Pons (tissue), 1 donor: ENCODE data around the gene RAB12.
"Not testable (repeated sequence)": the region's sequence is repeated elsewhere in the genome, so short reads cannot be mapped to it uniquely, and the experiment has no call there.

Experiments used
- DNase-seq: peaks from one replicate; pipeline ENCODE4 v3.0.0-alpha.2; 2016; ENCODE audit warnings: low spot score

RAB12 gene

DNA sequence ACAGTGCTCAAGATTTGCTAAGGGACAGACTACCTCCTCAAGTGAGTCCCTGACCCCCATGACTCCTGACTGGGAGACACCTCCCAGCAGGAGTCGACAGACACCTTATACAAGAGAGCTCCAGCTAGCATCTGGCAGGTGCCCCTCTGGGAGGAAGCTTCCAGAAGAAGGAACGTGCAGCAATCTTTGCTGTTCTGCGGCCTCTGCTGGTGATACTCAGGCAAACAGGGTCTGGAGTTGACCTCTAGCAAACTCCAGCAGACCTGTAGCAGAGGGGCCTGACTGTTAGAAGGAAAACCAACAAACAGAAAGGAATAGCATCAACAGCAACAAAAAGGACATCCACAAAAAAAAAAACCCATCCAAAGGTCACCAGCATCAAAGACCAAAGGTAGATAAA is 38.1 kb downstream of the RAB12 start:
- not testable (repeated sequence) for DNase-seq

- DNase-seq: not testable (repeated sequence)
These were observed 42.4 kb downstream of the RAB12 start for GRCh38 chr18:8651478-8652261.

- DNase-seq: peak; percentile 46
These were observed 45.5 kb downstream of the RAB12 start for GRCh38 chr18:8654503-8655451.

DNA sequence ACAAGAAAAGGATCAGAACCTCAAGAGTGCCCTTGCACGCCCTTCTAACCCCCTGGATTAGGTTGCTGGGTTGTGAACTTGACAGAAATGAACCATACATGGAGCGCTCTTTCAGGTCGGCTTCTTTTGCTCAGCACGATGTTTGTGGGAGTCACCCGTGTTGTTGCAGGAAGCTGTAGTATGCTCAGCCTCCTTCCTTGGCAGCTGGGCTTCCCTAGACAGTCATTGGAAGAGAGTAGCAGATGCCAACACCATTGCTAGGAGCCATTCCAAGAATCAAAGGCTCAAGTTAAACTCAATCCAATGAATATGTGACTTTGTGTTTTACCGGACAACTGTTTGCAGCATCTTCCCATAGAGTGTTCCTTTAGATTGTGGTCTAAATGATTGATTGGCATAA is 47.0 kb downstream of the RAB12 start:
- DNase-seq: peak; percentile 12

DNA sequence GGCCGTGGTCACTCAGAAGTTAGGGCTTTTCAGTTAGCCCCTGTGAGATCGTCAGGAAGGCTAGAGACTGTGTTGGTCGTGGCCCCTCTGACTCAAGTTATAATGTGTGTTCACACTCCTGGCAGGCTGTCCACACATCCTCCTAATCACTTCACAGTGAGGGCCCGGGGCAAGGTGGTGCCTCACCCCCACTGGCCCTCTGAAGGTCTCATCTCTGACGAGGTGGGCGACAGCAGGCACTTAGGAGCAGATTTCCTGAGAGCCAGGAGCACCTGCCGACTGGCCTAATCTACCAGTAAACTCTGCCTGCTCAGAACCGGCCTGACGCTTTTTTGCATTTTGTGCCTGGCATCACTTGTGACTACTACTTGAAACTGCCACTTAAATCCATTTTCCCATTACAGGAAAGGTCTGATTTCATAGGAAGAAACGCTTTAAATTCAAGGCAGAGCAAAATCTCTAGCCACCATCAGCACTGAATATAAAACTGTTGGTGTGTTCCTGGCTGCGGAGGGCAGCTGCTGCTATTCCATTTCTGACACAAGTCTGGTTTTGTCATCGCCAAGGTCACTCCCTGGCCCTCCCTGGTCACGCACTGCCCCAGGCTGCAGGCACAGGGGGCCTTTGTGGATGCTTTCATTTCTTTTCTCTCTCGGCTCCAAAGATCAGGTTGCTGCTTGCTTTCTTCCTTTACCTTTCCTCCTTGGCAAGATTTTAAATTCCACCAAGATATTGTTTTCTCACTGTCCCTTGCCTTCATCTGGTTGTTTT is 48.0 kb downstream of the RAB12 start:
- DNase-seq: peak; percentile 13

- DNase-seq: no peak
These were observed 48.7 kb downstream of the RAB12 start for GRCh38 chr18:8657873-8658470.

GRCh38 chr18:8658858-8659485 is 49.7 kb downstream of the RAB12 start:
- no peak for DNase-seq

DNA sequence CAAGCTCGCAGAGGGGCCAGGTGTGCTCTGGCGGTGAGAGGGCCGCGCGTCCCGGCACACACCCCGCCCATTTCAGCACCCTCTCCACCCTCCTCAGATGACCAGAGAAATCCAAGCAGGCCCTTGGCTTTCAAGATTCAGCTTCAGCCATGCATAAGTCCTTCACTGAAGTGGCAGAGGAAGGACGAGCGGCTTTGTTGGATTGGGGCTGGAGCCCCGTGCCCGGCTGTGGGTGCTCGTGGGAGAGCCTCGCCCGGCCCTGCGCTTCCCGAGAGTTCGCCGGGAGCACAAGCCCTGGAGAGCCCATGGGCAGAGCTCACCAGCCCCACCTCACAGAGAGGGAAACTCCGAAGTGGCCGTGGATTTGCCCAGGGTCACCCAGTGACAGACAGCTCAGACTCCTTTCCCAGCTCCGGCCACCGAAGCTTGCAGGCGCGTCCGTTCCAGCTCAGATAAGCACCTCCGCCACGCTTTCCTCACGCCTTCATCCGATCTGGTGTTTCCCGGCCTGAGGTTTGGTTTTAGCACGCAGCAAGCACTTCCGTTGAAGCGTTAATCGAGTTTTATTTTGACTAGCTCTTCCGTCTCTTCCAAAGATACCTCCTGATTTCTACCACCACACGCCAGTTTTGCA is 50.5 kb downstream of the RAB12 start:
- DNase-seq: no peak

DNA sequence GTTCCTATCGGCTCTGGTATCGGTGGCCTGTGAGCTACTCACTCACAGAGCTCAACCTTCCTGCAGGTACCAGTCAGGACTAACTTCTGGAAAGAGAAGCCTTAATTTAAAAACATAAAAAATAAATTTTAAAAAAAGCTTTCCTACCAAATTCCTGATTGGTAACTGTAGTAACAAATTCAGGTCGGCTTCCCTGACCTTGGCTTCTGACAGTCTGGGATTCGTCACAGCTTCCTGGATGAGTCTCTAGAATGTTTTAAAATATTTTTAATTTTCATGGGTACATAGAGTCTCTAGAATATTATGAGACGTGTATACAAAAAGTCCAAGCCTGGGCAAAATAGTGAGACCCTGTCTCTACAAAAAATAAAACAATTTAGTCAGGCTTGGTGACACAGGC is 51.1 kb downstream of the RAB12 start:
- no peak for DNase-seq

- no peak for DNase-seq
These were observed 52.7 kb downstream of the RAB12 start for GRCh38 chr18:8661754-8662559.

DNA sequence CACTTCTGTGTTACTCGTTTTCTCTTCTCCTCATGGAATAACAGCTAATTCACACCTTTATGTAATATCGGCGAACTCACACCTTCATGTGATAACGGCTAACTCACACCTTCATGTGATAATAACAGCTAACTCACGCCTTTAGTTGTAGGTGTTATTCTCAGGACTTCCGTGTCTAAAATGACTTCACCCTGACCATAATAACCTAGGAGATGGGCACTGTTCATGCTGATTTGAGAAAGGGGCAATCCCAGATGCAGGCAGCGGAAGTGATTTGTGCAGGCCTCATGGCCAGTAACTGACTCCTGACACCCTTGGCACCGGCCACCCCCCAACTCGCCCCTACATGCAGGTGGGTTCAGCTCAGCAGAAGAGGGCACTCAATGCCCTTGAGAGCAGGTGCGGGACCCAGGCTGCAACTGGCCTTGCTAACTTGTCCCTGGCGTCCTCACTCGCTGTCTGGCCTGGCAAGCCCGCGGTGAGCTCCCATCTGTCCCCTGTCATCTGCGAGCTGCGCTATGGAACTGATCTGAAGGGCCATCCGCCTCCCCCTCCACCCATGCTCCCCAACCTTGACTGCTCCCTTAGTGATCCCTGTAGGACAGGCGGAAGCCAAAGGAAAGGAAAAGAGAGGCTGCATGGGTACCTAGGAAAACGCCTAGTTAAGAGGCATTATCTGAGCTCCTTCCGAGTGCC is 53.5 kb downstream of the RAB12 start:
- no peak for DNase-seq

DNA sequence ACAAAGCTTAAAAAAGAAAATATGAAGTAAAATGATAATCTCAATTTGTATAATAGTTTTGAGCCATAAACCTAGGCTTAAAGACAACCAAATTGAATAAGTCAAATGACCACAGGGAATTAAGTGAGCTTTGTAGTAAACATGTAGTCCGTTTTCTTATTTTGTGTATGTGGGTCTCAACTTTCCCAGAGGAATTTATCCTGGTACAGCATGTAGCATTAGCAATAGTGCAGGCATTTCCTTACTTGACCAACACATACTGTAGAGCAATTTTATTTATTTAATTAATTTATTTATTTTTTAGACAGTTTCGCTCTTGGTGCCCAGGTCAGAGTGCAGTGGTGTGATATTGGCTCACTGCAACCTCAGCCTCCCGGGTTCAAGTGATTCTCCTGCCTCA is 58.6 kb downstream of the RAB12 start:
- DNase-seq: no peak

DNA sequence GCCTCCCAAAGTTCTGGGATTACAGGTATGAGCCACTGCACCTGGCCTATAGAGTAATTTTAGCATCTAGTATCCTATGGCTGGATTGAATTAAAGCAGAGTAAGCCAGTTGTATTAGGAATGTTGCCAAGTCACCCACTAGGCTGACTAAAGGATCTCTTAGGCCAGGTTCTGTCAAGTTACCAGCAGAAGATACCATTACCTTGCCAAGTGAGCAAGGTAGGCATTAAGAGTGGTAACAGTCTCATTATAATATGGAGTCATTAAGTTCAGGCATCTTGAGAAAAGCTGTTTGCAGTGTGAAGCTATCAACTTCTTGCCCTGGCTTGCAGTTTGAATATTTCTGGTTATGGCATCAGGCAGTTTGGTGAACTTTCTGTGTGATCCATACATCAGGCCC is 59.1 kb downstream of the RAB12 start:
- no peak for DNase-seq

DNA sequence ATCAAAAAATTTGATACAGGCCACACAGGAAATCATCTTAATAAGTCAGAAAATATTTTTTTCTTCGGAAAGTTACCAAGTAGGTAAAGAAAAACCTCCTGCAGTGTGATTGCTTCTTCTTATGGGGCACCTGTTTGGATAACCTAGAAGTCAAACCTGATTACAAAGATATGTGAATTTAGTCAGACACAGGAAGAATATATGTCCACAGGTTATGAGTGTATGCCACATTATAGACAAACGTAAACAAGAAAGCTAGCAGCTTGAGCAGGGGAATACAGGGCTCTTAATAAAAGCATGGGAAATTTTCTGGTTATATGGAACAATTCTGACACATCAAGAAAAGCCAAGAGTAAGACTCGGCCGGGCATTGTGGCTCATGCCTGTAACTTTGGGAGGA is 60.3 kb downstream of the RAB12 start:
- DNase-seq: no peak

DNA sequence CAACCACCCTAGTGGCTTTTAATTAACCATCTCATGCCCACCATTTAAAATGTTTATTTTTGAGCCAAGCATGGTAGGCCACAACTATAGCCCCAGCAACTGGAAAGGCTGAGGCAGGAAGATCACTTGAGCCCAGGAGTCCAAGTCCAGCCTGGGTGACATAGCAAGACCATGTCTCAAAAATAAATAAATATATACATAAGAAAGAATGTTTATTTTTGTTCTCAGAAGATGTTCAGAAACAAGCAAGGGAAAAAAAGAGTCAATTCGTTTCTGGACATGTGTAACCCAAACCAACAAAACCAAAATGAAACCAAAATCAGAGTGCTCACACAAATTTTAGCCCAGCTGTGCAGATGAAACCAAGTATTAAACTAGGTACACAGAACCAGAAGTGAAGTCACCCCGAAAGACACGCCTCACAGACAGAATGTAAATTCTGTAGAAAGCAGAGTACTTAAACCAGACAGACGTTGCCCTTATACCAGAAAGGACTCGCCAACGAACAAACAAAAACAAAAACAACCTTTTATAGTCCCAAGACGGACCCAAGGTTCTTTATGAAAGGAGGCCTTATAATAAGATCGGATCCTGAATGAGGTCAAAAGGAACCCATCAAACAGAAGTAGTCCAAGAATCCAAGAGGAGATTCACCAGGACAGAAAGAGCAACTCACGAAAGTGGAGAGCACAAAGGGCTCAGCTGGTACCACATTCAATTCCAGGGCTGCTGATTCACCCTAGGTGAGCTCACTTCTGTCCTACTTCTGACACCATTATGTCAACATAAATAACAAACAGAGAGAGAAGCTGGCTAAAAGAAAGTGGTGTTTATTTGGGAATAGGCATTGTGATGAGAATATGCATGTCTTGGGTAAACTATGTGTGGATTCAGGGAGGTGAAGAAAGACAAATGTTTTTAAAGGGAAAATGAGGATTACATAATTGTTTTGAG is 64.3 kb downstream of the RAB12 start:
- no peak for DNase-seq

GRCh38 chr18:8675057-8675456 is 65.8 kb downstream of the RAB12 start:
- no peak for DNase-seq

GRCh38 chr18:8681196-8681595 is 72.0 kb downstream of the RAB12 start:
- DNase-seq: no peak

DNA sequence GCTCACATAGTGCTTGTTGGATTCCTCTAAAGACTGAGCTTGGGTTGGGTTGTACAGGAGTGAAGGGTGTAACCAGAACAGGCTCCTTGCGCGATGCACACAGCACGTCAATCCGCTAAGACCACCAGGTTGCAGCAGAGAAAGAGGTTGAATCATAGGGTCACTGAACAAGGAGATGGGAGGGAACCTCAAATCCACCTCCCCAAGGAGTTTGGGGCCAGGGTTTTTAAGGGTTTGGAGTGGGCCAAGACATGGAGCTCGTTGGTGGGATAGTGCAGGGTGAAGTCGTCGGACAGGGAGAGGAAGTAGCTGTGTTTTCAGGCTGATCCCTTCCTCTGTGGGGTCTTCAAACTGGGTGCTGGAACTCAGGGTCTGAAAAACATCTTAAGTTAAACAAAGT is 75.3 kb downstream of the RAB12 start:
- DNase-seq: no peak
